ENCODE data around the gene PRTG.

The PRTG gene

GRCh38 chr15:55665605-55666227, 77.2 kb downstream of the PRTG start:
- peaks cover 73% of the 10 kb centered on the region for H3K4me1 Mint-ChIP-seq

DNA sequence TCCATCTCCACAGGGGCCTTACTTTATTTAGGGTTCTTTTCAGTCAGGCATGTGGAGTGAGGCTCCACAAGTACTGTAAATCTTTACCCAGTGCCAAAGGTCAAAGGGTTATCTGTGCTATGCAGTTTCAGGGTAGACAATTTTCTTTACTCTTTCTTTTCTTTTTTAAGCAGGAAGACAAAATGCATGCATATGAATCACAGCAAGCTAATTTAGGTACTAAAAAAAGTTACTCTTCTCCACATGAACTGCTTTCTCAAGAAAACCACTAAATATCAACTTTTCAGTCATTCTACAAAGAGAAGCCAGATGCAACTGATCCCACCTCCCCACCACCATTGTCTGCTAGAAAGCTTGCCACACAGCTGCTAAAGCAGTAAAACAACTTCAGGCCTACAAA, 81.5 kb downstream of the PRTG start:
- Mint-ChIP-seq H3K36me3 (ENCODE audit: low read depth) (peaks cover 67% of the 10 kb centered on the region), H3K4me3 (peak overlapping the region; percentile 68), H3K9me3 (no peaks in the 10 kb centered on the region), H3K27ac (peak overlapping the region; percentile 96), H3K4me1 (peaks cover 62% of the 10 kb centered on the region), H3K27me3 (ENCODE audit: low read depth, poor library complexity) (peaks cover 3% of the 10 kb centered on the region)
- TF ChIP-seq, protein P1, sequence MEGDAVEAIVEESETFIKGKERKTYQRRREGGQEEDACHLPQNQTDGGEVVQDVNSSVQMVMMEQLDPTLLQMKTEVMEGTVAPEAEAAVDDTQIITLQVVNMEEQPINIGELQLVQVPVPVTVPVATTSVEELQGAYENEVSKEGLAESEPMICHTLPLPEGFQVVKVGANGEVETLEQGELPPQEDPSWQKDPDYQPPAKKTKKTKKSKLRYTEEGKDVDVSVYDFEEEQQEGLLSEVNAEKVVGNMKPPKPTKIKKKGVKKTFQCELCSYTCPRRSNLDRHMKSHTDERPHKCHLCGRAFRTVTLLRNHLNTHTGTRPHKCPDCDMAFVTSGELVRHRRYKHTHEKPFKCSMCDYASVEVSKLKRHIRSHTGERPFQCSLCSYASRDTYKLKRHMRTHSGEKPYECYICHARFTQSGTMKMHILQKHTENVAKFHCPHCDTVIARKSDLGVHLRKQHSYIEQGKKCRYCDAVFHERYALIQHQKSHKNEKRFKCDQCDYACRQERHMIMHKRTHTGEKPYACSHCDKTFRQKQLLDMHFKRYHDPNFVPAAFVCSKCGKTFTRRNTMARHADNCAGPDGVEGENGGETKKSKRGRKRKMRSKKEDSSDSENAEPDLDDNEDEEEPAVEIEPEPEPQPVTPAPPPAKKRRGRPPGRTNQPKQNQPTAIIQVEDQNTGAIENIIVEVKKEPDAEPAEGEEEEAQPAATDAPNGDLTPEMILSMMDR (IDR thresholded peaks at IDR 0.05), result no peak
- no peak for DNase-seq

More at GRCh38 chr15:55665605-55666227, 77.2 kb downstream of the PRTG start:
- Mint-ChIP-seq H3K36me3 (ENCODE audit: low read depth) (peaks cover 57% of the 10 kb centered on the region), H3K9me3 (no peaks in the 10 kb centered on the region), H3K4me3 (no peak overlapping the region), H3K27ac (no peak overlapping the region), H3K27me3 (ENCODE audit: low read depth, poor library complexity) (peaks cover 3% of the 10 kb centered on the region)
- DNase-seq, result no peak
- TF ChIP-seq, protein P1 (IDR thresholded peaks at IDR 0.05), result no peak

- Mint-ChIP-seq H3K27ac (peak overlapping the region; percentile 96), H3K27me3 (ENCODE audit: low read depth, poor library complexity) (no peaks in the 10 kb centered on the region), H3K36me3 (ENCODE audit: low read depth) (peaks cover 65% of the 10 kb centered on the region), H3K9me3 (no peaks in the 10 kb centered on the region), H3K4me1 (peaks cover 67% of the 10 kb centered on the region), H3K4me3 (peak overlapping the region; percentile 66)
- TF ChIP-seq, protein P1 (IDR thresholded peaks at IDR 0.05), result no peak
- no peak for DNase-seq
Observed at GRCh38 chr15:55660153-55660552, 82.8 kb downstream of the PRTG start.

DNA sequence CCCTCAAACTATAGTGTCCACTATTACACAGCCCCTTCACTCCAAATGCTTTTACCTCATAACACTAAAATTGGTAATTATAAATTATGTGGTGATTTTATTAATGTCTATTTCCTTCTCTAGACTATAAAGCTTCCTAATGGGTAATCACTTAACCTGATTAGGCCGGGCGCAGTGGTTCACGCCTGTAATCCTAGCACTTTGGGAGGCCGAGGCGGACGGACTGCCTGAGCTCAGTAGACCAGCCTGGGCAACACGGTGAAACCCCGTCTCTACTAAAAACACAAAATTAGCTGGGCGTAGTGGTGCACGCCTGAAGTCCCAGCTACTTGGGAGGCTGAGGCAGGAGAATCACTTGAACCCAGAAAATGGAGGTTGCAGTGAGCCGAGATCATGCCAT, 83.5 kb downstream of the PRTG start:
- Mint-ChIP-seq H3K9me3 (no peaks in the 10 kb centered on the region), H3K27ac (peak overlapping the region; percentile 94), H3K4me1 (peaks cover 73% of the 10 kb centered on the region), H3K36me3 (ENCODE audit: low read depth) (peaks cover 63% of the 10 kb centered on the region), H3K27me3 (ENCODE audit: low read depth, poor library complexity) (no peaks in the 10 kb centered on the region), H3K4me3 (peak overlapping the region; percentile 28)
- no peak for DNase-seq
- TF ChIP-seq, protein P1 (IDR thresholded peaks at IDR 0.05), result no peak

- peaks cover 63% of the 10 kb centered on the region for H3K36me3 Mint-ChIP-seq (ENCODE audit: low read depth)
- peaks cover 77% of the 10 kb centered on the region for H3K4me1 Mint-ChIP-seq
- H3K27me3 Mint-ChIP-seq (ENCODE audit: low read depth, poor library complexity), result no peaks in the 10 kb centered on the region
- TF ChIP-seq, protein P1 (IDR thresholded peaks at IDR 0.05), result no peak
- DNase-seq, result no peak
- H3K27ac Mint-ChIP-seq, result peak overlapping the region; percentile 94
- H3K9me3 Mint-ChIP-seq, result no peaks in the 10 kb centered on the region
- H3K4me3 Mint-ChIP-seq, result peak overlapping the region; percentile 28
Observed at GRCh38 chr15:55658886-55659285, 84.1 kb downstream of the PRTG start.

GRCh38 chr15:55654561-55655031, 88.4 kb downstream of the PRTG start:
- no peak for DNase-seq
- H3K36me3 Mint-ChIP-seq (ENCODE audit: low read depth), result peaks cover 72% of the 10 kb centered on the region
- H3K9me3 Mint-ChIP-seq, result no peaks in the 10 kb centered on the region
- H3K27ac Mint-ChIP-seq, result peak overlapping the region; percentile 98
- no peak overlapping the region for H3K4me3 Mint-ChIP-seq
- no peaks in the 10 kb centered on the region for H3K27me3 Mint-ChIP-seq (ENCODE audit: low read depth, poor library complexity)
- TF ChIP-seq, protein P1 (IDR thresholded peaks at IDR 0.05), result no peak
- peaks cover 78% of the 10 kb centered on the region for H3K4me1 Mint-ChIP-seq
